Hematopoietic multipotent progenitor cell (in vitro differentiated cells): ENCODE results near the gene GALNT1. TPM values are rescaled to one million over a fixed set of nuclear protein-coding genes. Genes with fewer than 3 reads are reported as not detected.

Experiments used
- DNase-seq, 3 donors: peaks; one replicate each; pipeline ENCODE4 v3.0.0-alpha.2; 2011 to 2015; ENCODE audit warnings: low read depth in 2 of 3, low spot score in 2 of 3
- total RNA-seq: library from RNA; depleted of rRNA; stranded (reverse); fragments of >200 nt; gene quantifications from one replicate; pipeline ENCODE4 v1.2.3, GENCODE V29; 2012

GALNT1 gene
- total RNA-seq, 1 donor: 35.0 TPM

DNA sequence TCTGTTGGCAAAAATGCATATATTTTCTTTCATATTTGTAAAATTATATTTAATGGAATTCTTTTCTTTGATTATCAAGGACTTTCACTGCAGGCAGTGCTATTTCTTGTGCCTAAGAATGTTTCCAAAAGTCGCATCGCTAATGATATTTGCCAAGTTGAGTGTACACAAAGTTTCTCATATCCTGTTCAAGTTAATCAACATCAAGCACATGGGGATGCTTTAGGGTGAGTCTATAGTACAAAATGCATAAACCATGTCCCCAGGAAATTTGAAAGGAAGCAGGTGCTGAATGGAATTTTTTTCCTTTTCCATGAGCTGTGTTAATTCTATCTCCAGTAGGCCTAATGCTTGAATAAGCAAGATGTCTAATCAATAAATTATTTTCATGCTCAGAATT lies 129.7 kb downstream of the GALNT1 start:
- no peak for DNase-seq

DNA sequence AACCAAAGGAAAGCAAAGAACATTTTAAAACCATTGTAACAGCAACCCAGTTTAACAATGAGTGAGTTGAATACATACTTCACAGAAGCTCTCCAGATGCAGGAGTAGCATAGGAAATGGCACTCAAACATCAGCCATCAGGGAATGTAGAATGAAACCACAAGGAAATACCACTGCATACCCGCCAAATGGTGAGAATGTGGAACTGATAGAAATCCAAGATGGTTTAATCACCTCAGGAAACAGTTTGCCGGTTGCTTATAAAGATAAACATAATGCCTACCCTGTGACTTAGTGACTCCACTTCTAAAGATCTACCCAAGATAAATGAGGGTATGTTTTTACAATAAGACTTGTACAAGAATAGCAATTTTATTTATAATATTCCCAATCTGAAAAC lies 132.0 kb downstream of the GALNT1 start:
- DNase-seq: peak in 2 of 3 donors; percentile 15 to 71

DNA sequence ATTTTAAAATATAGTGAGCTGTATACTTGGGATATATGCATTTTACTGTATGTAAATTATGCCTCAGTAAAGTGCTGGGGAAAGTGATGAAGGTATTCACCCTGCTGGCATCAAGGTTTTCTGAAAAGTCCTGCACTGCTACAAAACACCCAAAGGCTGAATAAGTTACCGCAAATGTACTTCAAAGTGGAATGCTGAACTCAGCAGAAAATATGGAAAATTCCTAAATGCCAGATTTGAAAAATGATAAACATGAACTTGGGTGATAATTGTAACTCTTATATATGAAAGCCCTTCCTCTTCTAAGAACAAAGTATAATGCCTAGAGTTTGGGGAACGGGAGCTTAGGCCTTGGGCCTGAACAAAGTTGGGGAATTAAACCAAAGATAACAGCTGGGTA lies 133.0 kb downstream of the GALNT1 start:
- no peak for DNase-seq

- no peak for DNase-seq
These were observed 133.6 kb downstream of the GALNT1 start for GRCh38 chr18:35715139-35715538.

- no peak for DNase-seq
These were observed 134.8 kb downstream of the GALNT1 start for GRCh38 chr18:35716169-35716831.

- DNase-seq: no peak
These were observed 135.6 kb downstream of the GALNT1 start for GRCh38 chr18:35717182-35717581.

GRCh38 chr18:35721431-35722081 lies 140.0 kb downstream of the GALNT1 start:
- no peak for DNase-seq

- no peak for DNase-seq
These were observed 147.1 kb downstream of the GALNT1 start for GRCh38 chr18:35728676-35729075.

GRCh38 chr18:35729991-35730668 lies 148.6 kb downstream of the GALNT1 start:
- no peak for DNase-seq

DNA sequence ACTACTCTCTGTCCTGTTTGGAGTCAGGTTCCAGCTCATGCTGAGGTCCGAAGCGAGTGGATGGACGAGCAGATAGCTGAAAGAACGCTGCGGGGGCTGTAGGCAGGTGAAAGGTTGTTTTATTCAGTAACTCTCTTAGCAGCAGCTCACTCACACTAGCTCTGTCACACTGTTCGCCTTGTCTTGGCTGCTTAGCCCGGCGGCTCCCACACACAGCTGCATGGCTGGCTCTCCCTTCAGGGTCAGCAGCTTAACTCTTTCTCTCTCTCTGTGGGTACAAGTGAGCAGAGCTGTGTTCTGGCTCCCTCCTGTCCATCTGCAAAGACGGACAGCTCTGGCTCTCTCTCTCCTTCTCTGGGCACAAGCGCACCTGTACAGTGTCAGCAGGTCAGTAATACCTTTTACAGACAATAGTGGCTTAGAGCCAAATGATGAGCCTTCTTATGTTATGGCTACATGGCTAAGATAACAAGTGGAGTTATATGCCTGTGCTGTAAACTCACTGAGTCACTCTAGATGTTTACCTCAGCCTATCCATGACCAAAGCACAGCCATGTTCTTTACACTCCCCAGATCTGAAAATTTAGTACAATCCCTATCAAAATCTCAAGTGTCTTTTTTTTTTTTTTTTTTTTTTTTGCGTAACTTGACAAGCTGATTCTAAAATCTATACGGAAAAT lies 149.3 kb downstream of the GALNT1 start:
- no peak for DNase-seq

DNA sequence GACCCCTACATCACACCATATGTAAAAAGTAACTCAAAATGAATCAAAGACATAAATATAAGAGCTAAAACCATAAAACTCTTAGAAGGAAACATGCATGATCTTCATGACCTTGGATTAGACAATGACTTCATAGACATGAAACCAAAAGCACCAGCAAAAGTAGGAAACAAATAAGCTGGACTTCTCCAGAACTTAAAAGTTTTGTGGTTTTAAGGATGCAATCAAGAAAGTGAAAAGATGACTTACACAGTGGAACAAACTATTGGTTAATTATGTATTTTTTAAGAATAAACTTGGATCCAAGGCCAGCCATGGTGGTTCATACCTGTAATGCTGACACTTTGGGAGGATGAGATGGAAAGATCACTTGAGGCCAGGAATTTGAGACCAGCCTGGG lies 150.2 kb downstream of the GALNT1 start:
- no peak for DNase-seq

GRCh38 chr18:35732162-35732561 lies 150.6 kb downstream of the GALNT1 start:
- no peak for DNase-seq

- DNase-seq: no peak
These were observed 151.1 kb downstream of the GALNT1 start for GRCh38 chr18:35732636-35733035.

DNA sequence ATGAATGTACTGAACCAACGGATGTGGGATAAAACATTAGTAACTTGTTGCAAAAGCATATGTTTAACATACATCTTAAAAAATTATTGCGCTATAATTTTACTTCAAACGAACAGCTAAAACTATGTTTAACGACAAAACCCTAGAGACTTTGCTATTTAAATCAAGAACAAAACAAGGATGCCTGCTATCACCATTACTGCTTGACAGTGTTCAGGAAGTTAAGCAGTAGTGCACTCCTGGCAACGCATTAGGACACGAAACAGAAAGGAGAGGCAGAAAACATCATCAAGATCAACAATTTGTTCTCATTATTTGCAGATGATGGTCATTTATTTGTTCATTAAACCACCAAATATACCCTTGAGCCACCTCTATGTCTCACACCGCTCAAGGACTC lies 151.9 kb downstream of the GALNT1 start:
- DNase-seq: no peak

- DNase-seq: no peak
These were observed 155.2 kb downstream of the GALNT1 start for GRCh38 chr18:35736696-35737095.

GRCh38 chr18:35739778-35740177 lies 158.2 kb downstream of the GALNT1 start:
- no peak for DNase-seq

DNA sequence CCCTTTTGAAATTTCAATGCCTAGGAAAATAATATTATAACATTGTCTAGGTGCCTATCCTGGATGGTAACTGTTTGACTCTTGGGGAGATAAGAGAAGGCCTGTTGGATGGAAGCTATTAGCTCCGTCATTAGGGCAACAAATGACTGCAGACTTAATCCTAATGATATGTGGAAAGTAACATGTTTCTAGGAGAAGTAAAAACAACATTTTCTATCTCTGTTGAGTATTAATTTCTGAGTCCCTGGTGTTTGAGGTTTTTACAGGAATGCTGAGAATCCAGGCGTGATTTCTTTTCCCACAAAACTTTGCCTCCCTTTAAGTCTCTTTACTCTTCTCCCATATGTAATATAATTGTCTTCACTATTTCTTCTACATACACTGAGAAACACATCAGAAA lies 159.1 kb downstream of the GALNT1 start:
- DNase-seq: no peak

GRCh38 chr18:35743916-35744315 lies 162.4 kb downstream of the GALNT1 start:
- no peak for DNase-seq

DNA sequence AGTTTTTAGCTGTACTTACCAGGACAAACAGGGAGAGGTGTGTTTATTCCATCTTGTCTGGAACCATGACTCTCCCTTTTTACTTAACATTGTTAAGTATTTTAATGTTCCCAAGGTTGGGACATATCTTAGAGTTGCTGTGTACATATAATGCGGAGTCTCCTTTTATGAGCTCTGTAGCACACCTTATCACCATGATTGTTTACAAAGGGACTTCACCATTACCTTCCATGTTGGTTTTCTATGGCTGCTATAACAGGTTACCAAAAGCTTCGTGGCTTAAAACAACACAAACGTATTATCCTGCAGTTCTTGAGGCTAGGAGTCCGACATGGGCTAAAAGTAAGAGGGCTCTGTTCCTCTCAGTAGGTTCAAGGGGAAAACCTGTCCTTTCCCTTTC lies 164.3 kb downstream of the GALNT1 start:
- no peak for DNase-seq

DNA sequence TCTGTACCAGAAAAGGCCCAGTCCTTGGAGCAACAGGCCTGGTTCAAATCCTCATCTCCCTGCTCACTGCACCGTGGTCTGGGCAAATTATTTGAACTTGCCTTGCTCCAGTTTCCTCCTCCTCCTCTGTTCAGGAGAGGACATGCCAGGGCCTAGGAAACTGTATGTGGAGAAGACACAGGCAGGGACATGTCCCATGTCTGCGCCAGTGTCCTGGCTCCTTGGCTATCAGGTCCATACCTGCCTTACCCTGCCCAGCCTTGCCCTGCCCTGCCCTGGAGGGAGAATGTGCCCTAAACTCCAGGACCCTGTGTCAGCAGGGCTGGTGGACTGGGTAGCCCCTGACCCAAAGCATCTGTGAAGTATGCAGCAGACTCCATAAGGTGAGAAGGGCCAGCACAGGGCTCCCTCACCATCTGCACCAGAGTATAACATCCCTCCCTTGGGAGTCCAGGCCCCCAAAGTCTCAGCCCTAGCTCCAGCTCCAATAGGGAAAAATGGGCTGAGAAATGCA lies 165.3 kb downstream of the GALNT1 start:
- DNase-seq: no peak

GRCh38 chr18:35747894-35748472 lies 166.4 kb downstream of the GALNT1 start:
- DNase-seq: no peak
